NCI-H460 (cell line): ENCODE measurements around the gene WDR20. TPM values are rescaled to one million over a fixed set of nuclear protein-coding genes. Genes with fewer than 3 reads are reported as not detected.
"Not testable (repeated sequence)": the region's sequence is repeated elsewhere in the genome, so short reads cannot be mapped to it uniquely, and the experiment has no call there.

Experiments used
- DNase-seq: peaks from one replicate; pipeline ENCODE4 v3.0.0-alpha.2; 2016; ENCODE audit warnings: low read depth; ENCODE audit errors: extremely low read depth
- total RNA-seq: library from RNA; depleted of rRNA; stranded (reverse); fragments of >200 nt; shearing (Covaris generic); gene quantifications from 2 replicates; pipeline ENCODE4 v1.2.3, GENCODE V29; 2014

WDR20 gene
- total RNA-seq, 1 experiment from 2014 or later = 22.5 TPM

DNA sequence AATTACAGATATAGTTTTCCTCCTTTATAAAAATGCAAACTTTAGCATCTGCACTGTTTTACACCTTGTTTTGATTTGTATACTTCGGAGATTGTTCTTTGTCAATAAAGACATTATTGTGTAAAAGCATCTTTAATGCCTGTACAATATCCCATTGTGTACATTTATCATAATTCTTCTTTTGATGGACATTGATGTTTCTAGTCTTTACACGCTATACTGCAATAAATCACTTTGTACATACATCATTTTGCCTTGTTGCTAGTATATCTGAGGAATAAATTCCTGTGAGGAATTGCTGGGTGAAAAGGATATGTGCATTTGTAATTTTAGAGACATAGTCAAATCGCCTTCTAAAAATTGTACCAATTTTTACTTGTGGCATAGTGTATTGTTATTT is 30.4 kb downstream of the WDR20 start:
- no peak for DNase-seq

DNA sequence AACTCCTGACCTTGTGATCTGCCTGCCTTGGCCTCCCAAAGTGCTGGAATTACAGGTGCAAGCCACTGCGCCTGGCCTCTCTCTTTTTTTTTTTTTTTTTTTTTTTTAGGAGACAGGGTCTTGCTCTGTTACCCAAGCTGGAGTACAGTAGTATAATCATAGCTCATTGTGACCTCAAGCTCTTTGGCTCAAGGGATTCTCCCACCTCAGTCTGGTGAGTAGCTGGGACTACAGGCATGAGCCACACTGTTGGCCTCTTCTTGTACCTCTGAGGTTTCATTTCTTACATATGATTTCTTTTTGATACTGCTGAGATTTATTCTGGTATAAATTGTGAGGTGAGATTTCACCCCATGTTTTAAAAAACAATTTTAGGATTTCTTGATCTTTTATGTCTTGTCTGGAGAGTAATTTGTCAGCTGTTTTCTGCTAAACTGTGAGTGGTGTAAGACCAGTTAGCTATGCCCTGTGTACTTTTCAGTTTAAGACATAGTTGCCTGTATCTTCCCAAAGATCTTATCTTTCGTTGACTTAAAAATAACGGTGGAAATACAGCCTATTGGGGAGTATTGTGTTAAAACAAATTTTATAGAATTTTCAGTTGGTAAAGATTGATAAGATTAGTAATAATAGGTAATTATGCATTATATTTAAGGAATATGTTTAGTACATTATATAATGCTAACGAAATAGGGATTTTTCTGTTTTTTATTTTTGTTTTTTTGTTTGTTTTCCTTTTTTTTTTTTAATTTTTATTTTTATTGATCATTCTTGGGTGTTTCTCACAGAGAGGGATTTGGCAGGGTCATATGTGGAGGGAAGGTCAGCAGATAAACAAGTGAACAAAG is 31.7 kb downstream of the WDR20 start:
- no peak for DNase-seq

- DNase-seq = not testable (repeated sequence)
These were observed 32.2 kb downstream of the WDR20 start for GRCh38 chr14:102172021-102172272.

GRCh38 chr14:102172721-102173120 is 33.0 kb downstream of the WDR20 start:
- DNase-seq = not testable (repeated sequence)

- DNase-seq = no peak
These were observed 37.5 kb downstream of the WDR20 start for GRCh38 chr14:102177161-102177560.

DNA sequence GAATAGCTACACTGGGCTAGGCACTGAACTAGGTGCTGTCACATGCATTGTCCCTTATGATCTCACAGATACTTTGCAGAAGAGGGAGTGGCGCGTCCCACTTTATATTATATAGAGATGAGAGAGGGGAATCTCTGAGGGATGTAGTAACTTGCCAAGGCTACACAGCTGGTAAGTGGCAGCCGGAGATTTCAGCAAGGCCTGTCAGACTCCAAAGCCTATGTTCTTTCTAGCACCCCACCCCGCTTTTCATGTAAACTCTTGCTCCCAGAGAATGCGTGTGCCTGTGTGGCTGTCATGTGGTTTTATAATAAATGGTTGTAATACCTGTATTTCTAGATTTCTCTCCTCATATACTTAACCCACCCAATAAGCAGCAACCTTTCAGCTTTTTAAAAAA is 39.1 kb downstream of the WDR20 start:
- no peak for DNase-seq

DNA sequence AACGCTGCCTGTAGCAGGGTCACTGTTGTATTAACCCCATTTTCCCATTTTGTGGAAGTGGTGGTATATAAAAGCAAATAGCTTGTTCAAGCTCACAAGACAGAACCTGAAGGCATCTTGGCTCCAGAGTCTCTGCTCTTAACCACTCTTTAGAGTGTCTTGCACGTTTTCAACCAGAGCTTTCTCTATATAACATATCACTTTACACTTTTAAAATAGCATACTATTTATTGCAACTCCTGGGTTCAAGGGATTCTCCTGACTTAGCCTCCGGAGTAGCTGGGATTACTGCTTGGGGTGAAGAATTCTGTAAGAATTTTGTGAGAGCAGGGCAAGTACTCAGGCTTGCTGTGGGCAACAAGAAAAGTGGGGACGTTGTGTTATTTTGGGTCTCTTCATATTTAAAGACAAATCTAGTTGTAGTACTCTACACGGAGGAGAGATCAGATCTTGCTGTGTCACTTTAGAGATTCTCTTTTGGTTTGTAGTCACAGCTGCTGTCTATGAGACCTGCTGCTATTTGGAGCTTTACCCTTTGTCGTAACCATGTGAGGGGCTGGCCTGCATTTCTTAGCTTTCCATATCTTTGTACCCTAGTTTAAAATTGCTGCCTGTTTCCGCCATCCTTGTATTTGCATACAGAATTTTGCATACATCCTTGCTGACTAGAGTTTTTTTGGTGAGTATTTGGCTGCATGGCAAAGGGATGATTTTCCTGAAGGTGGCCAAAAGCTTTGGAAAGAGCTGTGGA is 40.7 kb downstream of the WDR20 start:
- DNase-seq = no peak

- DNase-seq = no peak
These were observed 41.5 kb downstream of the WDR20 start for GRCh38 chr14:102181187-102181586.

GRCh38 chr14:102182190-102182589 is 42.5 kb downstream of the WDR20 start:
- DNase-seq = no peak

DNA sequence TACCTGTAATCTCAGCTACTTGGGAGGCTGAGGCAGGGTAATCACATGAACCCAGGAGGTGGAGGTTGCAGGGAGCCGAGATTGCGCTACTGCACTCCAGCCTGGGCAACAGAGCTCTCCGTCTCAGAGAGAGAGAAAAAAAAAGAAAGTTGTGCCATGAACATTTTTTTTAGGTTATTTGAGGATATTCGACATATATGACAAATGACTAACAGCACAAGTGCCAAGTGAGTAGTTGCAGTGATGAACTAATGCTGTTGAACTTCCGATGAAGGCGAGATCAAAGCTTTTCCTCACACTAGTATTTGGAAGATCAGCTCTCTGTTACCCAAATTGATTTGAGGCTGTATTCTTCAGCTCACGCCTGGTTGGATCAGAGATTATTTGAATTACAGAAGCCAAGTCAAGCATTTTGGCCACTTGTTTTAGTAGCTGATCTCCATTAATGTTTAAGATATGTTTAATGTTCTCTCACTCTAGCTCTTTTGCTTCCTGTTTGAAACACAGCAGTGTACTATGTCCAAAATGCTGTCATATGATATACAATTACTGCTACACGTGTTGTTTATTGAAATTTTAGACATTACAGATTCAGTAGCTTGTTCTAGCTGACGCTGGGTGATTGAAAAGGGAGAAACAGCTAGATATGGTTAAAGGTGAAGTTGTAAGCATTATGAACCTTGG is 43.4 kb downstream of the WDR20 start:
- no peak for DNase-seq

- DNase-seq = no peak
These were observed 44.2 kb downstream of the WDR20 start for GRCh38 chr14:102183886-102184285.

GRCh38 chr14:102184316-102185035 is 44.8 kb downstream of the WDR20 start:
- no peak for DNase-seq

DNA sequence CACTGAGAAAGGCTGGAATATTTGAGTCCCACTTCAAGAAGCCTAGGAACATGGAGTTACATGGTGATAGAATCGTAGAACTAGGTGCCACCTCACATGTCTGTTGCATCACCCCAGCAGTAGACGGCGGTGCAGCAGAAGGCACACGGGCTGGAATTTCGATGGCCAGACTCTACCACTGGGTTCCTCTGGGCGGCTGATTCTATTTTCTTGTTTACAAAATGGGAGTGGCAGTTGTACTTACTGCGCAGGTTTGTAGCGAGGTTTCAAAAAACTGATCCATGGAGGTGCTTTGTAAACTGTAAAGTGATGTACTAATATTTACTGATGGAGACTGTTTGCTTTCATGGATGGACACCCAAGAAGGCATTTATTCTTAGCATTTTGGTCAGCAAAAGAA is 45.7 kb downstream of the WDR20 start:
- peak; percentile 87 for DNase-seq

GRCh38 chr14:102187044-102187443 is 47.3 kb downstream of the WDR20 start:
- DNase-seq = peak; percentile 39

GRCh38 chr14:102187568-102188001 is 47.9 kb downstream of the WDR20 start:
- no peak for DNase-seq

GRCh38 chr14:102188187-102188586 is 48.5 kb downstream of the WDR20 start:
- no peak for DNase-seq

DNA sequence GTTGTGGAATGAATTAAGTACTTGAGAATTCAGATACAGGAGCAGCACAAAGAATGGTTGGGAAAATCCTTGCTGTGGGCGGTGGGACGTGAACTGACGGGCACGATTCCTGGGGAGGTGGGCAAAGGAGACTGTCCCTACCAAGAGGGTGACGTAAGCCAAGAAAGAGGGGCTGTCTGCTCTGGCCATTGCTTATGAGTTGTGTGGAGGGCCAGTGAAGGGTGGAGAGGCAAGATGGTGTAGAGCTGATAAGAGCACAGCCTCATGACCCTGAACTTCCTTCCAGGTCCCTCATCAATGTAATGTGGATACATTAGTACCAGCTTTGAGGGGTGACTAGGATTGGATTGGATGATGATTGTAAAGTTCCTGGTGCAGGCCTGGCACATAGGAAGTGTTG is 50.2 kb downstream of the WDR20 start:
- no peak for DNase-seq

- DNase-seq = no peak
These were observed 53.3 kb downstream of the WDR20 start for GRCh38 chr14:102192840-102193502.

DNA sequence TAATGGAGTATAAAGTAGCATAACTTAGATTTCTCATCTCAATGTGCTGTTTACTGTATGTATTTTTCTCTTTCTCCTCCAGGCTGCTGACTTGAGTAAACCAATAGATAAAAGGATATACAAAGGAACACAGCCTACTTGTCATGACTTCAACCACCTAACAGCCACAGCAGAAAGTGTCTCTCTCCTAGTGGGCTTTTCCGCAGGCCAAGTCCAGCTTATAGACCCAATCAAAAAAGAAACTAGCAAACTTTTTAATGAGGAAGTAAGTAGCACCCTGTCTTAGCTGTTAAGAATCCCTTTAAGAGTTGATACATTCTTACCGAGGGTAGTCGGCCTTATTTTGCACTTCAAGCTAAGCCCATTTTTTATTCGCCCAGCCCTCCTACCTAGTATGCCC is 55.2 kb downstream of the WDR20 start:
- DNase-seq = no peak

DNA sequence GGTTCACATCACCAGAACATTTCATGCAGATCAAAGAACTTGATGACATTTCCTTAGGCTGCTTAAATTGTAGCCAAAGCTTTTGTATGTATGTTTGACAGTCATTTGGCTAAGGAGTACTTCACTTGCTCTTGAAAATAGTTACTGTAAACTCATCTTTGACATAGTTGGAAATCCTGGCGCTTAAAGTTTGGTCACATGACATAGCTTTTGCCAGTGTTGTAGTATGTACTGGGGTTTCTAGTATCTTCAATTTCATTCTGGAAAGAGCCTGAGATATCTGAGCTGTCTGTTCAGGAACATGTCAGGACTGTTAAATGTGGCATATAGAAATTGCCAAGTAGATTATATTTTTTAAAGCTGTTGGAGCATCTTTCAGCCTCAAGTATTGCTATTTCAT is 55.7 kb downstream of the WDR20 start:
- DNase-seq = no peak
